Endothelial cell of umbilical vein (primary cell): ENCODE measurements around the gene ATXN10. TPM values are rescaled to one million over a fixed set of nuclear protein-coding genes. Genes with fewer than 3 reads are reported as not detected.

Experiments
- BruUV-seq: library from RNA; stranded (reverse); fragments of 400-500 nt; replicated peaks from 2 replicates; lab custom pipeline; 2021; lab: Mats Ljungman, UMichigan
- CTCF ChIA-PET: fragments of 300-600, 350-600 bp; sonication (Branson Sonifier 250); formaldehyde crosslinking; loops from one replicate; lab custom pipeline; 2021; ENCODE audit warnings: antibody characterized with exemption, inconsistent platforms; lab: Charles Lee
- POLR2A ChIA-PET: fragments of 300-600, 350-600 bp; sonication (Branson Sonifier 250); formaldehyde crosslinking; loops from one replicate; lab custom pipeline; 2021; ENCODE audit warnings: antibody characterized with exemption, inconsistent platforms; lab: Charles Lee
- DNase-seq: peaks from one replicate; pipeline ENCODE4 v3.0.0-alpha.2; 2011; ENCODE audit warnings: low read depth, low spot score
- FAIRE-seq: peaks from 2 replicates; lab custom pipeline; 2011; peaks lifted over from hg19 to GRCh38; lab: Jason Lieb, UNC
- H2AFZ ChIP-seq: 2 replicates; pipeline ENCODE4 v1.6.0; 2012; ENCODE audit warnings: low read depth, low read length, control low read depth, inconsistent platforms
- H3K27ac ChIP-seq: 2 replicates; pipeline ENCODE4 v1.5.1; 2011; ENCODE audit warnings: low read depth, mild to moderate bottlenecking, control low read depth, low read length, moderate library complexity; ENCODE audit not compliant: insufficient read depth
- H3K27me3 ChIP-seq, 2 experiments: 2 replicates each; pipeline versions ENCODE4 v1.6.0 to v1.6.1; 2011; ENCODE audit warnings: low read length in 2 of 2, mixed read lengths in 1 of 2; ENCODE audit not compliant: control insufficient read depth in 2 of 2, insufficient read depth in 2 of 2
- H3K36me3 ChIP-seq, 2 experiments: 2 replicates in 1 of 2; 3 replicates in 1 of 2; pipeline ENCODE4 v1.5.1; 2011; ENCODE audit warnings: low read length in 2 of 2, mild to moderate bottlenecking in 1 of 2, moderate library complexity in 1 of 2; ENCODE audit not compliant: control insufficient read depth in 2 of 2, insufficient read depth in 2 of 2; ENCODE audit errors: extremely low read depth in 1 of 2
- H3K4me1 ChIP-seq: 3 replicates; pipeline ENCODE4 v1.5.1; 2011; ENCODE audit warnings: mild to moderate bottlenecking, low read length; ENCODE audit not compliant: control insufficient read depth, insufficient read depth; ENCODE audit errors: extremely low read depth
- H3K4me2 ChIP-seq: 2 replicates; pipeline ENCODE4 v1.6.1; 2011; ENCODE audit warnings: low read length, control low read depth, mixed read lengths; ENCODE audit not compliant: insufficient read depth
- H3K4me3 ChIP-seq, 3 experiments: fragments of 200-600 bp in 1 of 3; sonication (generic), shearing (Covaris generic) in 1 of 3; replicated peaks in 1 of 3; 2 replicates each; pipeline ENCODE4 v1.5.1; 2011 to 2016; ENCODE audit warnings: control low read depth in 3 of 3, low read length in 3 of 3, mild to moderate bottlenecking in 2 of 3, inconsistent platforms in 1 of 3, low read depth in 1 of 3, moderate library complexity in 1 of 3; ENCODE audit not compliant: insufficient read depth in 1 of 3
- H3K79me2 ChIP-seq: 2 replicates; pipeline ENCODE4 v1.6.0; 2012; ENCODE audit warnings: low read length, inconsistent platforms; ENCODE audit not compliant: control insufficient read depth, insufficient read depth
- H3K9ac ChIP-seq: replicated peaks from 2 replicates; pipeline ENCODE3; 2011; ENCODE audit warnings: low read length, control low read depth; ENCODE audit not compliant: insufficient read depth; ENCODE audit errors: extremely low read depth
- H3K9me1 ChIP-seq: replicated peaks from 3 replicates; pipeline ENCODE4 v1.6.0; 2011; ENCODE audit warnings: mild to moderate bottlenecking, low read length; ENCODE audit not compliant: control insufficient read depth, insufficient read depth; ENCODE audit errors: extremely low read depth
- H3K9me3 ChIP-seq: replicated peaks from 2 replicates; pipeline ENCODE4 v1.5.1; 2012; ENCODE audit warnings: low read length, inconsistent platforms; ENCODE audit not compliant: control insufficient read depth, insufficient read depth
- H4K20me1 ChIP-seq: replicated peaks from 2 replicates; pipeline ENCODE3; 2011; ENCODE audit warnings: mild to moderate bottlenecking, low read length; ENCODE audit not compliant: control insufficient read depth, insufficient read depth; ENCODE audit errors: extremely low read depth
- CTCF ChIP-seq, 2 donors: IDR thresholded peaks; 1 replicate in 1 of 2; 2 replicates in 1 of 2; pipeline ENCODE4 v1.5.1; 2011; ENCODE audit warnings: low read length in 2 of 2, mild to moderate bottlenecking in 2 of 2, moderate library complexity in 2 of 2, control low read depth in 1 of 2, inconsistent platforms in 1 of 2, low read depth in 1 of 2; ENCODE audit not compliant: insufficient read depth in 1 of 2; ENCODE audit errors: extremely low read depth in 1 of 2
- EZH2 ChIP-seq: IDR thresholded peaks from 2 replicates; pipeline ENCODE4 v1.6.1; 2012; ENCODE audit warnings: borderline replicate concordance, low read depth, mild to moderate bottlenecking, moderate library complexity, low read length, inconsistent platforms; ENCODE audit not compliant: severe bottlenecking
- FOS ChIP-seq: IDR thresholded peaks from 2 replicates; pipeline ENCODE4 v1.6.1; 2011; ENCODE audit warnings: mild to moderate bottlenecking, low read length, moderate library complexity, borderline replicate concordance; ENCODE audit not compliant: insufficient read depth
- GATA2 ChIP-seq: IDR thresholded peaks from 2 replicates; pipeline ENCODE4 v1.7.0; 2011; ENCODE audit warnings: low read depth, mild to moderate bottlenecking, moderate library complexity, mixed read lengths, low read length; ENCODE audit not compliant: insufficient read length, insufficient read depth
- JUN ChIP-seq: IDR thresholded peaks from 2 replicates; pipeline ENCODE4 v1.6.1; 2011; ENCODE audit warnings: borderline replicate concordance, low read depth; ENCODE audit not compliant: insufficient read length, insufficient read depth
- MAX ChIP-seq: IDR thresholded peaks from 2 replicates; pipeline ENCODE4 v1.6.1; 2011; ENCODE audit not compliant: insufficient read depth, insufficient read length
- MYC ChIP-seq: IDR thresholded peaks from one replicate; pipeline ENCODE4 v1.6.1; 2011; ENCODE audit warnings: mild to moderate bottlenecking, low read depth, low read length
- POLR2A ChIP-seq: IDR thresholded peaks from 2 replicates; pipeline ENCODE4 v1.6.1; 2012; ENCODE audit warnings: low read depth, mild to moderate bottlenecking, control low read depth, low read length
- POLR2AphosphoS5 ChIP-seq: IDR thresholded peaks from 2 replicates; pipeline ENCODE4 v1.6.1; 2012; ENCODE audit warnings: low read depth, mild to moderate bottlenecking, control low read depth, low read length, moderate library complexity; ENCODE audit not compliant: insufficient read depth
- dilution Hi-C: fragments of 300-500 bp; cut with MboI; formaldehyde crosslinking; loops from one replicate; pipeline ENCODE4 v1.15.0; 2019; ENCODE audit warnings: low sequenced_read_pairs; ENCODE audit not compliant: extremely low pct_ligation_motif_present
- intact Hi-C: fragments of 100-400 bp; cut with micrococcal nuclease; formaldehyde crosslinking; loops from one replicate; pipeline ENCODE4 v1.10.0; 2022
- polyA plus RNA-seq, 4 experiments: library from polyadenylated mRNA; depleted of rRNA in 3 of 4; stranded (reverse) in 3 of 4; unstranded in 1 of 4; fragments of >200 nt; gene quantifications; 2 replicates each; pipeline versions ENCODE4 v1.2.1 to v1.2.3, GENCODE V29; 2011 to 2012; ENCODE audit warnings: missing spikeins in 1 of 4
- total RNA-seq: library from RNA; stranded (reverse); gene quantifications from 2 replicates; pipeline ENCODE4 v1.2.3, GENCODE V29; 2021

The ATXN10 gene
- total and polyA plus RNA-seq, 2 donors (not counting 3 experiments of a cell fraction or from before 2014, with no cell fraction given): 73.2 to 91.9 TPM

- peak; percentile 54 for FAIRE-seq
- no peak overlapping the region for H3K27ac ChIP-seq
Observed at GRCh38 chr22:45638834-45639746, 32.5 kb upstream of the ATXN10 start.

More at GRCh38 chr22:45638834-45639746, 32.5 kb upstream of the ATXN10 start:
- Histone ChIP-seq H4K20me1 (no peaks in the 10 kb centered on the region), H3K9ac (no peak overlapping the region), H3K36me3 (no peaks in the 10 kb centered on the region), H3K79me2 (no peaks in the 10 kb centered on the region), H2AFZ (peak overlapping the region; percentile 68), H3K9me3 (no peaks in the 10 kb centered on the region), H3K27me3 (peaks cover 11 to 19% of the 10 kb centered on the region in 2 experiments), H3K4me2 (peak overlapping the region; percentile 32), H3K4me3 (no peak overlapping the region), H3K9me1 (no peaks in the 10 kb centered on the region), H3K4me1 (peaks cover 13% of the 10 kb centered on the region)
- ChIA-PET CTCF (no interaction called here), POLR2A (no interaction called here)
- BruUV-seq: no TSS peak
- TF ChIP-seq MAX: no peak
- no peak for TF ChIP-seq GATA2
- TF ChIP-seq EZH2: peak; percentile 37
- TF ChIP-seq CTCF (IDR thresholded peaks at IDR 0.05; ENCODE audit: extremely low read depth in 1 of 2, insufficient read depth in 1 of 2, low read depth in 1 of 2, low read length in 2 of 2): no peak
- peak; percentile 55 for TF ChIP-seq FOS
- TF ChIP-seq POLR2AphosphoS5: peak; percentile 22
- TF ChIP-seq MYC: no peak
- TF ChIP-seq JUN: no peak
- TF ChIP-seq POLR2A: no peak
- intact Hi-C loops (no loop called here), dilution Hi-C loops (no loop called here)
- DNase-seq: peak; percentile 26
